ENCODE measurements around the gene ERF. TPM values are rescaled to one million over a fixed set of nuclear protein-coding genes. Genes with fewer than 3 reads are reported as not detected.

Gene ERF
- total RNA-seq, 1 experiment from 2014 or later: 49.5 TPM

DNA sequence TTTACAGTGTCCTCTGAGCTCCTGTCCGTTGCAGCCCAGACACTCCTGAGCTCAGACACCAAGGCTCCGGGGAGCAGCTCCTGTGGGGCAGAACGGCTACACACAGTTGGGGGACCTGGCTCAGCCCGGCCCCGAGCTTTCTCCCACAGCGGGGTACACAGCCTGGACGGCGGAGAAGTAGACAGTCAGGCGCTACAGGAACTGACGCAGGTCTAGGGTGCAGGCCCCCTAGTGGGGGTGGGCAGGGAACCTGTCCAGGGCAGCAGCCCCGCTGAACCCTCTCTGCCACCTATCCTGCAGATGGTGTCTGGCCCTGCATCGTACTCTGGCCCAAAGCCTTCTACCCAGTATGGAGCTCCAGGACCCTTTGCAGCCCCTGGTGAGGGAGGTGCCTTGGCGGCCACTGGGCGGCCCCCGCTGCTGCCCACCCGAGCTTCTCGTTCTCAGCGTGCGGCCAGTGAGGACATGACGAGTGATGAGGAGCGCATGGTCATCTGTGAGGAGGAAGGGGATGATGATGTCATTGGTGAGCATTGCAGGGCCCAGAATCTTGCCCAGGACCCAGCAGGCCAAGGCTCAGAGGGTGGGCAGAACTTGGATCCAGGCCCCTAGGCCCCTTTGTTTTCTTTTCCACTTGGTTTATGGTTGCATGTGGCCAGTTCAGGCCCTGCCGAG is 34.1 kb upstream of the ERF start:
- DNase-seq (ENCODE audit: low read depth): no peak
- in situ Hi-C loops (cut with HindIII; ENCODE audit: low pct_unique_long_range_greater_than_20kb, low sequenced_read_pairs): no loop called here

DNA sequence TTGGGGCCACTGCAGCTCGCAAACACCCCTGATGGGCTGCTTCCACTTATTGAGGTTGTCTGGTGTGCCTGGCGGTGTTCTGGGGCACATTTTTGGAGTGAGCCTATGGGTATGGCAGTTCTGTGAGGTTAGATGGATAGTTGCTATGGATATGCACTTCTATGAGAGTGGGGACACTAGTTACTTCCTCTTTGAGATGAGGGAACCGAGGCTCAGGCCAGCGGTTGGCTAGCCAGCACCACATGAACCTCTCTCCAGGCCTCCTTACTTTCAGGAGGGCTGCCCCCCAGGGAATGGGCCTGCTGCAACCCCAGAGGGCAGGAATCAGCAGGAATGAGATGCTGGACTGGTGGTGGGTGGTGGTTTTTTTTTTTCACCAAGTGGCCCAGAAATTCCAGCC is 33.5 kb upstream of the ERF start:
- in situ Hi-C loops (cut with HindIII; ENCODE audit: low pct_unique_long_range_greater_than_20kb, low sequenced_read_pairs): no loop called here

DNA sequence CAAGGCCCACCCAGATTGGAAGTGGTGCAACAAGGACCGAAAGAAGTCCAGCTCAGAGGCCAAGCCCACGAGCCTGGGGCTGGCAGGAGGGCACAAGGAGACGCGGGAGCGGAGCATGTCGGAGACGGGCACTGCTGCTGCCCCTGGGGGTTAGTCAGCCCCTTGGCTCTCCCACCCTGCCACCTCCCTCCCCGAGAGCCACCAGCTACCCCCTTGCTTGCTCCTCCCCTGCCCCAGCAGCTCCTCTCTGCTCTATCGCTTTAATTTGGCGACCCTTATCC is 32.8 kb upstream of the ERF start:
- in situ Hi-C loops (cut with HindIII; ENCODE audit: low pct_unique_long_range_greater_than_20kb, low sequenced_read_pairs): no loop called here
- DNase-seq (ENCODE audit: low read depth): no peak

More for the DNA sequence above, 33.5 kb upstream of the ERF start:
- DNase-seq (ENCODE audit: low read depth): no peak

DNA sequence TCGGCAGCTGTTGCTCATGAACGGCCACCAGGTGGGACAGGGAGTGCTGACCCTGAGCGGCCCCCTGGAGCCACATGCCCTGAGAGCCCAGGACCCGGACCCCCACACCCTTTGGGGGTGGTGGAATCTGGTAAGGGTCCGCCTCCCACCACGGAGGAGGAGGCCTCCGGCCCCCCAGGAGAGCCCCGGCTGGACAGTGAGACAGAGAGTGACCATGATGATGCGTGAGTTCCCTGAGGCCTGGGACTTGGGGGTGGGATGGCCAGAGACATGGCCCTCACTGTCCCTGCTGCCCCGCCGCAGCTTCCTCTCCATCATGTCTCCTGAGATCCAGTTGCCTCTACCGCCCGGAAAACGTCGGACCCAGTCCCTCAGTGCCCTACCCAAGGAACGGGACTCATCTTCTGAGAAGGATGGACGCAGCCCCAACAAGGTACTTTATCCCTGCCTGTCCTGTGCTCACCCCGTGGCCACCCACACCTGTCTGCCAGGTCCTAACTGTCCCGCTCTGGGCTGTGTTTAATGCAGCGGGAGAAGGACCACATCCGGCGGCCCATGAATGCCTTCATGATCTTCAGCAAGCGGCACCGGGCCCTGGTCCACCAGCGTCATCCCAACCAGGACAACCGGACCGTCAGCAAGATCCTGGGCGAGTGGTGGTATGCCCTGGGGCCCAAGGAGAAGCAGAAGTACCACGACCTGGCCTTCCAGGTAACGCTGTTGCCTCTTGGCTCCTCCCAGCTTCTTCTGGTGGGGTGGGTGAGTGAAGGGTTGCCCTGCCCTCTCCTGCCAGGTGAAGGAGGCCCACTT is 32.3 kb upstream of the ERF start:
- in situ Hi-C loops (cut with HindIII; ENCODE audit: low pct_unique_long_range_greater_than_20kb, low sequenced_read_pairs): no loop called here
- DNase-seq (ENCODE audit: low read depth): no peak

DNA sequence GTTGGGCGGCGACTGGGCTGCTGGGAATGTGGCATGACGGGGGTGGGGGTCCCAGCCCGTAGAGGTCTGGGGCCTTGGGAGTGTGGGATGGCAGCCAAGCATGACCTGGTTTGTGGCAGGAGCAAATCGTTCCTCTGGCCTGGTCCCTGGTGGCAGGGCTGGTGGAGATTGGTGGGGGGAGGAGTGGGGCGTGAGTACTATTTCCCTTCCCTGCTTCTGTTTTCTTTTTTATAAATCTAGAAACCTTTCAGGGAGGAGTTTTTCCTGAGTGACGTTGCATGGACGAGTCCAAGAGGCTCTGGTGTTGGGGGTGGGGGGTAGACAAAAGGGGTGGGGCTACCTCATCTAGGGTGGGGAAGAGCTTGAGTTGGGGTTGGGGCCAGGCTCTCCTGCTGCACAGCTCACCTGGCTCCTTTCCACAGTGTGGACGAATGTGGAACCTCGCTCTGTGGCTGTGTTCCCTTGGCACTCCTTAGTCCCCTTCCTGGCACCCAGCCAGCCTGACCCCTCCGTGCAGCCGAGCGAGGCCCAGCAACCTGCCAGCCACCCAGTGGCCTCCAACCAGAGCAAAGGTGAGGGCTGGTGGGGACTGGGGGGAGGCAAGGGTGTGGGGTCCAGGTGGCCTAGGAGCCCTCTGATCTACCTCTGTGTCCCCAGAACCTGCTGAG is 31.6 kb upstream of the ERF start:
- in situ Hi-C loops (cut with HindIII; ENCODE audit: low pct_unique_long_range_greater_than_20kb, low sequenced_read_pairs): no loop called here
- DNase-seq (ENCODE audit: low read depth): no peak

DNA sequence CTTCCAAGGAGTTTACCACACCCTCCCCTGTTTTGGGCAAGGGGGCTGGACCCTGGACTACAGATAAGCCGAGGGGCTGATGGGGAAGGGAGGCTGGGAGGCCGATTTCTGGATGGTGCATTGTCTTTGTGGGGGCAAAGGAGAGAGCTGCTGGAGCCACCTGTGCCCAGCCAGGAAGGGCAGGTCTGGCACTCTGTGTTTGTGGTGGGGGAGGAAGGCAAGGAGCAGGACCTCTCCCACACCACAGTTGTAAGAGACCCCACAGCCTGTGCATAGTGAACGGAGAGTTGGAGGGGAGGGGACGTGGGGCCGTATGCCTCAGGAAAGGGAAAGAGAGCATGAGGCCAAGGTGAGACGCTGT is 31.0 kb upstream of the ERF start:
- DNase-seq (ENCODE audit: low read depth): no peak
- in situ Hi-C loops (cut with HindIII; ENCODE audit: low pct_unique_long_range_greater_than_20kb, low sequenced_read_pairs): no loop called here

DNA sequence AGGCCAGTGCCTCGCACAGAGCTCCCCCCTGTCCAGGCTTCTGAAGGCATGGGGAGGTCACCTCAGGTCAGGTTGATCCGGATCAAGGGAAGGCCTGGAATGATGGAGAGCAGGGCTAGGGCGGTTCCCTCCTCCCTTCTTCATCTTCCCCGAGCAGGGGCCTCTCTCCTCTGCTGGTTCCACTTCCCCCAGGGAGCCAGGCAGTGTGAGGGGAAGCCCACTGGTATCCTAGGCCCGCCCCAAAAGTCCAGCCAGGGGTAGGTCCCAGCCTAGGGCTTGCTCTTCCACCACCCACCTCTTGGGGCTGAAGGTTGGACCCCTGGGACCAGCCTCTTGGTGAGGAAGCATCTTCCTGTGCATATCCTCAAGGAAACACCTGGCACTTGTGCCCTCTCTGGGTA is 30.6 kb upstream of the ERF start:
- in situ Hi-C loops (cut with HindIII; ENCODE audit: low pct_unique_long_range_greater_than_20kb, low sequenced_read_pairs): no loop called here
- DNase-seq (ENCODE audit: low read depth): no peak

DNA sequence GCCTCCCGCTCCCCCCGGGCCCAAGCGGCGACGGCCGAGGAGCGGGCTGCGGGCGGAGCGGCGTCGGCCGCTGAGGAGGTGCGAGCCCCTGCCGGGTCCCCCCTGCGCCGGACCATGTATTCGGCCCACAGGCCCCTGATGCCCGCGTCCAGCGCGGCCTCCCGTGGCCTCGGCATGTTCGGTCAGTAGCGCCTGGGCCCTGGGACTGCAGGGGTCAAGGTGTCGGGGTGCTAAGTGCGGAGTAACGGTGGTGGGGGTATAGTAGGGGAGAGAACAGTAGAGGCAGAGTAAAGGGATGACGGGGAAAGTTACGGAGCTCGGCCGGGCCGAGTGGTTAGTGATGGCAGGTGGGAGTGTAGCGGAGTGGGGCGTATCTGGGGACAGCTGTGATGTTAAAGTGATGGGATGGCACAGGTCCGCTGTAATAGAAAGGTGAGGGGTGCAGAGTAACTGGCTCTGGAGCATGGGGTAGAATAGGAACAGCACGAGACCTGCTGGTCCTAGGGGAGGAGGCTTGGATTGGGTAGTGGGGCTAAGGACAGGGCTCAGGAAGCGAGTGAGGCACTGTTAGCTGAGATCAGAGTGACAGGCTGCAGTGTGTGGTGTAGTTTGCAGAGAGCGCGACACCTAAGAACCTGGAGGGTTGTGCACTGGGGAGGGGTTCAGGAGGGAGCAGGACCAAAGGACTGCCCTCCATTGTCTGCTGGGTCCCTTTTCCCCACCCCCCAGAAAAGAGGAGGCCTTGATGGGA is 29.8 kb upstream of the ERF start:
- in situ Hi-C loops (cut with HindIII; ENCODE audit: low pct_unique_long_range_greater_than_20kb, low sequenced_read_pairs): no loop called here
- no peak for DNase-seq (ENCODE audit: low read depth)

DNA sequence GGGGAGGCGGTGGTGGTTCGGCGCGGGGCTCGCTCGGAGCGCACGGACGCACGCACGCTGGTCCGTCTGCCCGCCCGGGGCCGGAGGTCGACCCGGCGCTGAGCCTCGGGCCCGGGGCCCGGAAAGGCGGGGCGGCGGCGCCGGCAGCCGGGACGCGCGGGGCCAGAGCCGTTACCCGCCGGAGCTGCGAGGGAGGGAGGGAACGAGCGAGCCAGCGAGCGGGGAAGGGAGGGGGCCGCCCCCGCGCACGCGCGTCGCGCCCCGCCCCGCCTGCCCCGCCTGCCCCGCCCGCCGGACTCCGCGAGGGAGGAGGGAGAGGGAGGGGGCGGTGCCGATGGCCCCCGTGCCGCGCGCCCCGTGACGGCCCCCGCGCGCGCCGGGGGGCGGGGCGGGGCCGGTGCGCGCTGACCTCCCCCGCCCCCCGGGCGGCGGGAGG is 29.2 kb upstream of the ERF start:
- in situ Hi-C loops (cut with HindIII; ENCODE audit: low pct_unique_long_range_greater_than_20kb, low sequenced_read_pairs): no loop called here

DNA sequence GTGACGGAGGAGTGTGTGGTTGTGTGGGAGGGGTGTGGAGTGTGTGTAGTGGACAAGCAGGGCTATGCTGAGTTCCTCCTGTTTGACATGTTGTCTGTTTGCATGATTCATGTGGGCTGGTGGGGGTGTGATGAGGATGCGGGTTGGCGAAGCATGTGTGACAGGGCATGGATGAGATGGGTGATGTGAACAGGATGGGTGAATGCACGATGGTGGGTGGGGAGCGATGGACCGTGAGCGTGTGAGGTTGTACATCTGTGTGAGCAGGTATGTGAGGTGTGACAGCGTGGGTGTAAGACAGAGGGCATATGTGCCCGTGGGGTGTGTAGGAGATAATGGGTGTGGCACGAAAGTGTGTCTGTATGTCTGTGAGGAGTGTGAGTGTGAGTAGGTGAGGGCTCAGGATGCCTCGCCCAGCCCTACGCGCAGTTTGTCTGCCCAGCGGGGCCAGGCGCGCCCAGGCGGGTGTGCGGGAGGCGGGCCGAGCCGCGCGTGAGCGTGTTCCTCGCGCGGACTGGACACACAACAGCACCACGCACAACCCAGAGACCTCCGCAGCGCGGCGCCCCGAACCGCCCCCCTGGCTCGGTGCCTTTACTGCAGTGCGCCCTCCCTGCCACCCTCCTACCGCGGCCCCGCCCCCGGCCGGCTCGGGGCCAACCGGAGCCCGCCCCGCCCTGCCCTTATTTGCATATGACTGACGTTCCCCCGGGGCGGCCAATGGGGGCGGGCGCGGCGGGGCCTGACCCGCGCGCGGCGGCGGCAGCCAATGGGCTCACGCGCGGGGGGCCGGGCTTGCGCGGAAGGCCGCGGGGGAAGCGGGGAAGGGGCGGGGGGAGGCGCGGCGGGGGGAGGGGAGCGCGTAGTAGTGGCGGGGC is 28.5 kb upstream of the ERF start:
- in situ Hi-C loops (cut with HindIII; ENCODE audit: low pct_unique_long_range_greater_than_20kb, low sequenced_read_pairs): no loop called here
- peak; percentile 86 for DNase-seq (ENCODE audit: low read depth)

More for the DNA sequence above, 29.2 kb upstream of the ERF start:
- peak; percentile 77 for DNase-seq (ENCODE audit: low read depth)

DNA sequence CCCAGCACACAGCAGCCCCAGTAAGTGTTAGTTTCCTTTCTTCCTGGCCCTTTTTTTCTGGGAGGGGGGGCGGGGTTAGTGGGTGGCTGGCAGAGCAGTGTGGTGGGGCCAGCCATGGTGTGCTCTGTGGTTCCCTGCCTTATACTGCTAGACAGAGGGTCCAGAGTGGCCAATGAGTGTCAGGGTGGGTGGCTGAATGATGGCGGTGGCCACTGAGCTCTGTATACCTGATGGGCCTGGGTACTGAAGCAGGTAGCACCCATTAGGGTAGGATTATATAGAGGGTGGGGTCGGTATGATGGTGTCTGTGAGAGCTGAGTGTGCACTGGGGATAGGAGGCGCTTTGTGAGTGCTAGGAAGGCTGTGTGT is 27.9 kb upstream of the ERF start:
- no peak for DNase-seq (ENCODE audit: low read depth)
- in situ Hi-C loops (cut with HindIII; ENCODE audit: low pct_unique_long_range_greater_than_20kb, low sequenced_read_pairs): no loop called here

DNA sequence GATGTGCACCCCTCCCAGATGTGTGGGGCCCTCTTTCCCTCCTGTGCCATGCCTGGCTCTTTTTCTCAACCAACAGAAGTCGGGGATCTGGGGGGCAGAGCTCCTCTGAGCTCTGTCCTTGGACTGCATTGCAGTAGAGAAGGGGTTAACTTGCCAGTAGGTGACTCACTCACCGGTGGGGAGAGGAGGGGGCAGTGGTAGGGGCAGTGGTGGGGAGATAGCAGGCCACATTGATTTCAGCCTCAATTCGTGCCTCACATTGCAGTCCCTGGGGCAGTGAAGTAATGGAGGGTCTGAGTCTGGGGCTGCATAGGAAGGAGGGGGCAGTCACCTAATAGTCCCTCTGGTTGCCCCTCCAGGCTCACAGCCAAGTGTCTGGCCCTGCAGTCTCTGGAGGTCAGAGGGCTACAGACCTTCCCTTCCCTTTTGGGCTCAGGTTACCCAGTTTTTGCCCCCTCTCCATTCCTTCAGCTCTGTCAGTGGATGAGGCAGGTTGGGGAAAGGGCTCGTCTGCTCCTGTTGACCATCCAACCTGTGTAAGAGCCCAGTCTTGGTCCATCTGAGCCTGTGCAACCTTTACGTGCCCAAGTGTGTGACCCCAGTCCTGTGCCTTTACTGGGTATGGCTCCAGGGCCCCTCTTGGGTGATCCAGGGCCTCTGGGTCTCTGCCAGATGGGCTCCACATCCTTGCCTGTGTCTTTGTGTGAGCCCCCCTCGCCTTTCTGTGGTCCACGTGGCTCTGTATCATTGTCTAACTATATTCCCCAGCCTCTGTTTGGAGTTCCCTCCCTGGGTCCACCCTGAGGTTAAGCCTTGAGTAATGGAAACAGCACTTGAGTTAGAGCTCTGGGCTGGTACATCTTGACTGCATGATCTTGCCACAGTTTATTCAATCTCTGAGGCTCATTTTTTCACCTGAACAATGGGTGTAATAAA is 27.2 kb upstream of the ERF start:
- no peak for DNase-seq (ENCODE audit: low read depth)
- in situ Hi-C loops (cut with HindIII; ENCODE audit: low pct_unique_long_range_greater_than_20kb, low sequenced_read_pairs): no loop called here

DNA sequence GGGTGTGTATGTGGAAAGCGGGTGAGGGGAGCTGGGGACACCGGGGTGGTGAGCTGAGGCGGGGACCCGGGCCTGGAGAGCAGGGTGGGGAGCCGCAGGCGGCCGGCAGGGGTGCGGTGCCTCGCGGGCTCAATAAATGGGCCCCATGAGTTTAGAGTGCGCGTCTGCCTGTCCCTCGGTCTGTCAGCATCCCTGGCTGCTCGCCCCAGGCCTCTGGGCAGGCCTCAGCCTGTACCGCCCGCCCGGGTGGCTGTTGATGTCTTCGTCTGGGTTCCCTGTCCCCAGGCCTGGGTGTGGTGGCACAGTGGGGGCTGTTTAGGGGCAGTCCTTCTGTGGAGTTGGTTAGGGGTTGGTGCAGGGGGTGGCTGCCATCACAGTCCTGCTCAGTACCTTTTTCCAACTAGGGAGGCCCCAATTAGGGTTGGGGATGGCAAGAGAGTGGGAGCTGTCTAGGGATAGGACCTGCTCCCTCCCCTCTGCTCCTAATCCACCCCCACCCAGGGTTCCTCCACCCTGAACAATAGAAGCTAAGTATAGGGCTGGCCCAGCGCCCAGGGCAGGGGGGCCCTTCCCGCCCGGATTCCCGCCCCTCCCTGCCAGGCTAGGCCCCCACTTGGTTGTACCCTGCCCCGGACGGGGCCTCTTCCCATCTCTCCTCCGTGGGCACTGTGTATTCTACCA is 26.4 kb upstream of the ERF start:
- in situ Hi-C loops (cut with HindIII; ENCODE audit: low pct_unique_long_range_greater_than_20kb, low sequenced_read_pairs): no loop called here
- DNase-seq (ENCODE audit: low read depth): no peak

DNA sequence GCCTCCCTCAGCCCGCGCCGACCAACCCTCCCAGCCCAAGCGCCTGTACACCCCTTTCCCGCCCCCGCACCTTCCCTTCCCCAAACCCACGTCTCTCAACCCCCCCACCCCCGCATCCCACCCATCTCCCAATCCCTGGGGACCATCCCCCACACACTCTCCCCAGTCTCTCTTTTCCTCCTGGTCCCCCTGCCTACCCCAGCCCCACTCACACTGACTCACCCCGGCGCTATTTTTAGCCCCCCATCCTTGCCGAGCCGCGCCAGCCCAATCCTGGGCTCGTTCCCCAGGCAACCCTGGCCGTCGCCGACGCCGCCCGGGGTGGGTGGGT is 25.9 kb upstream of the ERF start:
- in situ Hi-C loops (cut with HindIII; ENCODE audit: low pct_unique_long_range_greater_than_20kb, low sequenced_read_pairs): no loop called here
- no peak for DNase-seq (ENCODE audit: low read depth)

DNA sequence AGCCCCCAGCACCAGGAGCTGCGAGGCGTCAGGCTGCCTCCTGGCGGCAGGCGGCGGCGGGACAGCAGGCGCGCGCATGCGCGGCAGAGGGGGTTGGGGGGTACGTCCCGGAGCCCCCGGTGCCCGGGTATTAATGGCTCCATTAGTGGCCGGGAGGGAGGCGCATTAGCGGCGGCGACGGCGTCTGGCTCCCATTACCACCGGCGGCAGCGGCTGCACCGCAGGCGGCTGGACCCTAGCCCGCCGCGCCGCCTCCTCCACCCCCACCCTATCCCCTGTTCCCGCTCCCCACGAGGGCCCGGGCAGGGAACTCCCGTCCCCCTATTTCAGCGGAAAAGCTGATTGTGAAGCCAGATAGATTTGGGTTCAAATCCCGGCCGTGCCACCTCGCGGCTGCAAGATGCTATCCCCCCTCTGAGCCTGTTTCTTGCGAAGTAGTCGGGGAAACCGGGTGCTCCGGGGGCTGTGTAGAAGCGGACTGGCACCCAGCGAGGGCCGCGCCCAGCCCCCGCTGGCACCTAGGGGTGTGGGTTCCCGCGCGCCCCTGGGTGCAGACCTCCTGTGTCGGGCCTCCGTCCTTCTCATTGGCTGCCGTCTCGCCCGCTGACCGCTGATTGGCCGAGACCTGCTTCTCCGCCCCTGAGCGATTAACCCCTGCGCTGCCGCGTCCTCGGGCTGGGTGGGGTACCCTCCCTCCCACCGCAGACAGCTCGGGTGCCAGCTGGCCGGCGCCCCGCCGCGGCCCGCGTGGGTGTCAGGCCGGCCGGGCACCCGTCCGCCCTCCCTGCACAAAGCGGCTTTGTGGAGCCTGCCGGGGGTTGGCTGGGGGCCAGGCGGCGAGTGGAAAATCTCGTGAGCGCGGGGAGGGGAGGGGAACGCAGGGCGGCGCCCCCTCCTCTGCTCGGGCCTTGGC is 25.2 kb upstream of the ERF start:
- DNase-seq (ENCODE audit: low read depth): peak; percentile 89
- in situ Hi-C loops (cut with HindIII; ENCODE audit: low pct_unique_long_range_greater_than_20kb, low sequenced_read_pairs): no loop called here

Data from Caki2 (cell line).